ENCODE results near the gene ZFAND2B. TPM values are rescaled to one million over a fixed set of nuclear protein-coding genes. Genes with fewer than 3 reads are reported as not detected.
A peak's percentile ranks its signal among the peaks of the same experiment; 100 is the strongest.

Gene ZFAND2B
- total RNA-seq, 1 donor from 2014 or later = 29.3 TPM

GRCh38 chr2:219160186-219161017 lies 46.2 kb upstream of the ZFAND2B start, which contains the start of gene NHEJ1:
TSS of gene NHEJ1 (minus strand) at chr2:219160815. CDS start at chr2:219158362, 2,453 bp downstream.
- Mint-ChIP-seq H3K36me3 (ENCODE audit: insufficient read depth) (peaks cover 3% of the 10 kb centered on the region), H3K27me3 (peaks cover 7% of the 10 kb centered on the region), H3K27ac (peak within 1 kb of the TSS; percentile 98), H3K4me3 (ENCODE audit: low read depth) (peak within 1 kb of the TSS; percentile 89), H3K9me3 (ENCODE audit: low read depth) (no peaks in the 10 kb centered on the region), H3K4me1 (ENCODE audit: low read depth) (peaks cover 5% of the 10 kb centered on the region)
- peak; percentile 91 for DNase-seq (ENCODE audit: low spot score, unreplicated experiment)
- TF ChIP-seq CTCF (IDR thresholded peaks at IDR 0.05; ENCODE audit: unreplicated experiment) = peak; percentile 98

- no peak for TF ChIP-seq CTCF (IDR thresholded peaks at IDR 0.05; ENCODE audit: unreplicated experiment)
- H3K4me1 Mint-ChIP-seq (ENCODE audit: low read depth) = peaks cover 5% of the 10 kb centered on the region
- no peaks in the 10 kb centered on the region for H3K9me3 Mint-ChIP-seq (ENCODE audit: low read depth)
- no peak overlapping the region for H3K27ac Mint-ChIP-seq
- H3K4me3 Mint-ChIP-seq (ENCODE audit: low read depth) = peak overlapping the region; percentile 89
- no peak for DNase-seq (ENCODE audit: low spot score, unreplicated experiment)
- peaks cover 7% of the 10 kb centered on the region for H3K27me3 Mint-ChIP-seq
- H3K36me3 Mint-ChIP-seq (ENCODE audit: insufficient read depth) = peaks cover 3% of the 10 kb centered on the region
Observed at GRCh38 chr2:219161097-219161496, 45.5 kb upstream of the ZFAND2B start.

- no peak for TF ChIP-seq CTCF (IDR thresholded peaks at IDR 0.05; ENCODE audit: unreplicated experiment)
- Mint-ChIP-seq H3K27me3 (peaks cover 7% of the 10 kb centered on the region), H3K4me1 (ENCODE audit: low read depth) (peaks cover 5% of the 10 kb centered on the region), H3K9me3 (ENCODE audit: low read depth) (no peaks in the 10 kb centered on the region), H3K36me3 (ENCODE audit: insufficient read depth) (no peaks in the 10 kb centered on the region), H3K4me3 (ENCODE audit: low read depth) (no peak overlapping the region), H3K27ac (no peak overlapping the region)
- no peak for DNase-seq (ENCODE audit: low spot score, unreplicated experiment)
Observed at GRCh38 chr2:219163156-219163555, 43.4 kb upstream of the ZFAND2B start.

GRCh38 chr2:219165058-219165911 lies 41.3 kb upstream of the ZFAND2B start:
- no peaks in the 10 kb centered on the region for H3K36me3 Mint-ChIP-seq (ENCODE audit: insufficient read depth)
- H3K4me3 Mint-ChIP-seq (ENCODE audit: low read depth) = no peak overlapping the region
- H3K27me3 Mint-ChIP-seq = peaks cover 4% of the 10 kb centered on the region
- no peaks in the 10 kb centered on the region for H3K9me3 Mint-ChIP-seq (ENCODE audit: low read depth)
- H3K27ac Mint-ChIP-seq = no peak overlapping the region
- H3K4me1 Mint-ChIP-seq (ENCODE audit: low read depth) = peaks cover 3% of the 10 kb centered on the region
- no peak for TF ChIP-seq CTCF (IDR thresholded peaks at IDR 0.05; ENCODE audit: unreplicated experiment)
- DNase-seq (ENCODE audit: low spot score, unreplicated experiment) = no peak

- H3K36me3 Mint-ChIP-seq (ENCODE audit: insufficient read depth) = no peaks in the 10 kb centered on the region
- H3K4me1 Mint-ChIP-seq (ENCODE audit: low read depth) = no peaks in the 10 kb centered on the region
- TF ChIP-seq CTCF (IDR thresholded peaks at IDR 0.05; ENCODE audit: unreplicated experiment) = no peak
- H3K27me3 Mint-ChIP-seq = peaks cover under 1% of the 10 kb centered on the region
- no peak overlapping the region for H3K27ac Mint-ChIP-seq
- no peak overlapping the region for H3K4me3 Mint-ChIP-seq (ENCODE audit: low read depth)
- no peaks in the 10 kb centered on the region for H3K9me3 Mint-ChIP-seq (ENCODE audit: low read depth)
- no peak for DNase-seq (ENCODE audit: low spot score, unreplicated experiment)
Observed at GRCh38 chr2:219167997-219168396, 38.6 kb upstream of the ZFAND2B start.
